Kidney (tissue), 14 donors: ENCODE data around the gene HRH3. TPM values are rescaled to one million over a fixed set of nuclear protein-coding genes. Genes with fewer than 3 reads are reported as not detected.

ENCODE experiments used
- DNase-seq, 5 donors: peaks; one replicate each; pipeline ENCODE4 v3.0.0-alpha.2; 2013 to 2020
- FAIRE-seq: peaks from 2 replicates; lab custom pipeline; 2012; peaks lifted over from hg19 to GRCh38; lab: Jason Lieb, UNC
- H3K27ac ChIP-seq, 2 donors: one replicate each; pipeline ENCODE4 v1.7.0; 2013; ENCODE audit warnings: low read depth in 2 of 2, low read length in 2 of 2, inconsistent platforms in 1 of 2
- H3K27me3 ChIP-seq: one replicate; pipeline ENCODE4 v1.7.1; 2013; ENCODE audit warnings: low read length, inconsistent platforms; ENCODE audit not compliant: control insufficient read depth, insufficient read depth
- H3K36me3 ChIP-seq, 3 donors: one replicate each; pipeline versions ENCODE4 v1.7.0 to v1.7.1; 2013; ENCODE audit warnings: low read length in 3 of 3, control low read depth in 1 of 3, inconsistent platforms in 1 of 3; ENCODE audit not compliant: insufficient read depth in 3 of 3, control insufficient read depth in 2 of 3
- H3K4me1 ChIP-seq, 3 donors: one replicate each; pipeline versions ENCODE4 v1.7.0 to v1.7.1; 2013; ENCODE audit warnings: low read length in 3 of 3, inconsistent platforms in 1 of 3, low read depth in 1 of 3; ENCODE audit not compliant: control insufficient read depth in 2 of 3, insufficient read depth in 2 of 3
- H3K4me3 ChIP-seq, 3 donors: one replicate each; pipeline versions ENCODE4 v1.7.0 to v1.8.1; 2013; ENCODE audit warnings: low read length in 3 of 3, control low read depth in 1 of 3, inconsistent platforms in 1 of 3
- H3K9ac ChIP-seq, 3 donors: one replicate each; pipeline versions ENCODE4 v1.7.0 to v1.7.1; 2013; ENCODE audit warnings: low read length in 3 of 3, control low read depth in 1 of 3, inconsistent platforms in 1 of 3
- H3K9me3 ChIP-seq, 3 donors: one replicate each; pipeline versions ENCODE4 v1.7.0 to v1.7.1; 2013; ENCODE audit warnings: low read length in 3 of 3, control low read depth in 1 of 3, inconsistent platforms in 1 of 3; ENCODE audit not compliant: control insufficient read depth in 2 of 3, insufficient read depth in 1 of 3
- CTCF ChIP-seq: IDR thresholded peaks from 3 replicates; pipeline ENCODE4 v1.5.1; 2012; ENCODE audit warnings: mild to moderate bottlenecking, moderate library complexity, borderline replicate concordance; ENCODE audit not compliant: insufficient read depth; ENCODE audit errors: extremely low read depth
- intact Hi-C: fragments of 100-400 bp; cut with DNase I; formaldehyde crosslinking; loops from one replicate; pipeline ENCODE4 v1.11.1; 2022
- polyA plus RNA-seq: library from polyadenylated mRNA; stranded (reverse); fragments of 350-450 nt; fragmentation: Illumina TruSeq; extraction: RNeasy Lipid Tissue Mini Kit (QIAGEN cat#74804); gene quantifications from one replicate; pipeline ENCODE4 v1.2.3, GENCODE V29; 2014; ENCODE audit warnings: low read depth, low replicate concordance; ENCODE audit not compliant: insufficient read depth
- total RNA-seq: library from RNA; stranded (reverse); fragmentation: NEBNext Ultra II Directional; extraction: Animal tissue kit (Norgen Biotek cat#: 25700); gene quantifications from one replicate; pipeline ENCODE4 v1.2.1, GENCODE V29; 2021
- donor health status: control.
- donor health status: control.
- donor health status: control.
- donor health status: control.
- donor health status: control.
- donor health status: DM: yes; HTN: yes; CAD: no.
- donor health status: Normal renal cell carcinoma (clear cell type).

The HRH3 gene
- total and polyA plus RNA-seq, 2 donors from 2014 or later, result not detected

- intact Hi-C loops, result no loop called here
- peaks cover 0 to 6% (median 0%) of the 10 kb centered on the region in 3 donors for H3K4me1 ChIP-seq
Measured at GRCh38 chr20:62182469-62183425, 37.3 kb downstream of the HRH3 start, which contains the start of gene MTG2. Gene MTG2 (plus strand): TSS chr20:62183028. CDS start chr20:62193421, 10,393 bp downstream.

GRCh38 chr20:62181808-62182207, 38.3 kb downstream of the HRH3 start:
- FAIRE-seq (no peak), DNase-seq (no peak)
- Histone ChIP-seq H3K4me3 (peak overlapping the region in 2 of 3 donors; percentile 76 to 97), H3K27me3 (no peaks in the 10 kb centered on the region), H3K4me1 (peaks cover 0 to 6% (median 0%) of the 10 kb centered on the region in 3 donors), H3K9ac (peak overlapping the region in 1 of 3 donors; percentile 90), H3K36me3 (peaks cover 0 to 8% (median 5%) of the 10 kb centered on the region in 3 donors), H3K27ac (no peak overlapping the region), H3K9me3 (no peaks in the 10 kb centered on the region)
- no peak for TF ChIP-seq CTCF
- intact Hi-C loops, result no loop called here

More at GRCh38 chr20:62182469-62183425, 37.3 kb downstream of the HRH3 start, which contains the start of gene MTG2:
- FAIRE-seq (no peak), DNase-seq (peak; percentile 96 to 99 (median 98))
- Histone ChIP-seq H3K9ac (peak within 1 kb of the TSS; percentile 83 to 95 (median 90)), H3K9me3 (no peaks in the 10 kb centered on the region), H3K27me3 (no peaks in the 10 kb centered on the region), H3K36me3 (peaks cover 0 to 8% (median 5%) of the 10 kb centered on the region in 3 donors), H3K27ac (peak within 1 kb of the TSS; percentile 92 to 93), H3K4me3 (peak within 1 kb of the TSS; percentile 92 to 97 (median 94))
- peak; percentile 7 for TF ChIP-seq CTCF

- Histone ChIP-seq H3K36me3 (peaks cover 3 to 18% (median 8%) of the 10 kb centered on the region in 3 donors), H3K4me3 (no peak overlapping the region), H3K9me3 (no peaks in the 10 kb centered on the region), H3K9ac (no peak overlapping the region), H3K27ac (no peak overlapping the region), H3K27me3 (no peaks in the 10 kb centered on the region), H3K4me1 (peaks cover 0 to 6% (median 0%) of the 10 kb centered on the region in 3 donors)
- intact Hi-C loops, result no loop called here
- FAIRE-seq, result no peak
- no peak for DNase-seq
- TF ChIP-seq CTCF, result no peak
Measured at GRCh38 chr20:62179162-62179504, 40.9 kb downstream of the HRH3 start.
